GM12878 (cell line): ENCODE data around the gene SLC36A4. TPM values are rescaled to one million over a fixed set of nuclear protein-coding genes. Genes with fewer than 3 reads are reported as not detected.

Source experiments
- ATAC-seq: fragments of 200-7000 bp; cut with Tn5 transposase; 3 replicates; pipeline ENCODE4 v1.9.1; 2020; ENCODE audit warnings: mild to moderate bottlenecking, moderate library complexity
- BruUV-seq: library from RNA; stranded (reverse); fragments of 400-500 nt; replicated peaks from 2 replicates; lab custom pipeline; 2021; lab: Mats Ljungman, UMichigan
- CTCF ChIA-PET: fragments of 300-600 bp; sonication (Branson Sonifier 250); formaldehyde crosslinking; extraction: SDS; loops from one replicate; lab custom pipeline; 2021; ENCODE audit warnings: inconsistent platforms; lab: Yijun Ruan, JAX
- POLR2A ChIA-PET: fragments of 350-600 bp; formaldehyde crosslinking; extraction: SDS; loops from one replicate; lab custom pipeline; 2021; ENCODE audit warnings: inconsistent platforms; lab: Charles Lee
- RAD21 ChIA-PET: fragments of 300-600 bp; sonication (Branson Sonifier 250); formaldehyde crosslinking; loops from one replicate; lab custom pipeline; 2023; ENCODE audit warnings: antibody characterized with exemption; ENCODE audit not compliant: unreplicated experiment; lab: Charles Lee
- SMC1A ChIA-PET: fragments of 300-600 bp; sonication (Branson Sonifier 250); formaldehyde crosslinking; loops from one replicate; lab custom pipeline; 2023; ENCODE audit not compliant: unreplicated experiment, uncharacterized antibody; lab: Charles Lee
- DNase-seq: peaks from one replicate; pipeline ENCODE4 v3.0.0-alpha.2; 2011; ENCODE audit warnings: low read depth, low spot score
- FAIRE-seq: peaks from 3 replicates; lab custom pipeline; 2011; peaks lifted over from hg19 to GRCh38; lab: Jason Lieb, UNC
- H2AFZ ChIP-seq: 2 replicates; pipeline ENCODE4 v1.6.0; 2011; ENCODE audit warnings: low read depth, low read length, control low read depth; ENCODE audit not compliant: control insufficient read depth
- H3K27ac ChIP-seq: 2 replicates; pipeline ENCODE4 v1.5.1; 2011; ENCODE audit warnings: control low read depth; ENCODE audit not compliant: control insufficient read depth, insufficient read depth
- H3K27me3 ChIP-seq, 2 experiments: replicated peaks in 1 of 2; 2 replicates each; pipeline versions ENCODE4 v1.6.0 to v1.6.1; 2011; ENCODE audit warnings: low read length in 1 of 2; ENCODE audit not compliant: control insufficient read depth in 2 of 2, insufficient read depth in 2 of 2
- H3K36me3 ChIP-seq, 2 experiments: 2 replicates each; pipeline ENCODE4 v1.5.1; 2011; ENCODE audit warnings: low read length in 1 of 2; ENCODE audit not compliant: control insufficient read depth in 2 of 2, insufficient read depth in 2 of 2
- H3K4me1 ChIP-seq: 2 replicates; pipeline ENCODE4 v1.6.1; 2011; ENCODE audit warnings: mild to moderate bottlenecking, low read length, moderate library complexity, mixed read lengths; ENCODE audit not compliant: control insufficient read depth, insufficient read depth
- H3K4me2 ChIP-seq: 2 replicates; pipeline ENCODE4 v1.6.0; 2011; ENCODE audit warnings: control low read depth; ENCODE audit not compliant: control insufficient read depth, insufficient read depth
- H3K4me3 ChIP-seq: fragments of 200-600 bp; sonication (generic); 2 replicates; pipeline ENCODE4 v1.5.1; 2016
- H3K79me2 ChIP-seq: 2 replicates; pipeline ENCODE4 v1.6.0; 2011; ENCODE audit warnings: low read length; ENCODE audit not compliant: control insufficient read depth, insufficient read depth
- H3K9ac ChIP-seq: 2 replicates; pipeline ENCODE4 v1.8.0; 2011; ENCODE audit warnings: low read length, control low read depth, mixed read lengths; ENCODE audit not compliant: control insufficient read depth, insufficient read depth
- H3K9me3 ChIP-seq: replicated peaks from 3 replicates; pipeline ENCODE4 v1.5.1; 2011; ENCODE audit warnings: mild to moderate bottlenecking, low read length; ENCODE audit not compliant: control insufficient read depth, insufficient read depth
- H4K20me1 ChIP-seq: 2 replicates; pipeline ENCODE4 v1.6.0; 2011; ENCODE audit not compliant: control insufficient read depth, insufficient read depth
- BCL11A ChIP-seq: IDR thresholded peaks from 2 replicates; pipeline ENCODE4 v1.6.1; 2011; ENCODE audit warnings: low read depth, low read length
- ELK1 ChIP-seq: IDR thresholded peaks from 2 replicates; pipeline ENCODE4 v1.6.1; 2012; ENCODE audit warnings: low read depth, low read length, improper control_type of control experiment
- NFIC ChIP-seq: IDR thresholded peaks from 2 replicates; pipeline ENCODE4 v1.6.1; 2012; ENCODE audit warnings: low read depth, mild to moderate bottlenecking, inconsistent platforms, low read length, moderate library complexity
- RAD21 ChIP-seq: IDR thresholded peaks from 2 replicates; pipeline ENCODE4 v1.6.1; 2011; ENCODE audit warnings: mild to moderate bottlenecking, low read depth, low read length, moderate library complexity; ENCODE audit not compliant: insufficient read depth
- SMC3 ChIP-seq: IDR thresholded peaks from 2 replicates; pipeline ENCODE4 v1.6.1; 2011; ENCODE audit warnings: low read length, improper control_type of control experiment, borderline replicate concordance
- SRF ChIP-seq, 2 experiments: IDR thresholded peaks; 2 replicates each; pipeline ENCODE4 v1.6.1; 2011; ENCODE audit warnings: low read depth in 2 of 2, low read length in 2 of 2, mild to moderate bottlenecking in 1 of 2, moderate library complexity in 1 of 2
- WGBS: methylation state at CpG from one replicate; pipeline ENCODE4 v1.1.6; 2016; ENCODE audit warnings: low lambda C conversion rate; ENCODE audit not compliant: insufficient replicate concordance, insufficient coverage; ENCODE audit errors: missing lambda C conversion rate; 5-methylcytosine and 5-hydroxymethylcytosine counted together
- in situ Hi-C: fragments of 300-500 bp; cut with MboI; formaldehyde crosslinking; loops from 9 replicates; pipeline ENCODE4 v1.14.3; 2018; ENCODE audit warnings: mixed read lengths
- intact Hi-C: fragments of 100-400 bp; cut with micrococcal nuclease; formaldehyde crosslinking; loops from one replicate; pipeline ENCODE4 v1.14.2; 2022; ENCODE audit not compliant: unreplicated experiment
- polyA plus RNA-seq, 11 experiments: library from polyadenylated mRNA; depleted of rRNA in 4 of 11; unstranded in 6 of 11; stranded (reverse) in 5 of 11; fragments of >200 nt; fragmentation: Nextera tagmentation in 4 of 11; fragmentation: Illumina TruSeq in 1 of 11; extraction: Ambion mirVana in 4 of 11; extraction: Trizol in 1 of 11; gene quantifications; 1 replicate in 1 of 11; 2 replicates in 10 of 11; pipeline versions ENCODE4 v1.2.1 to v1.2.3, GENCODE V29; 2011 to 2016; ENCODE audit warnings: inconsistent platforms in 2 of 11, missing spikeins in 2 of 11, low read depth in 1 of 11
- total RNA-seq, 4 experiments: library from RNA; depleted of rRNA in 3 of 4; stranded (reverse); fragments of >200 nt in 3 of 4; fragmentation: Illumina TruSeq in 1 of 4; extraction: Trizol in 1 of 4; gene quantifications; 2 replicates each; pipeline versions ENCODE4 v1.2.1 to v1.2.3, GENCODE V29; 2013 to 2021
- TF ChIP-seq, protein P1 (sequence below), 3 experiments: IDR thresholded peaks in 2 of 3; conservative IDR thresholded peaks in 1 of 3; 2 replicates each; pipeline ENCODE4 v1.5.1; 2011; ENCODE audit warnings: low read depth in 3 of 3, low read length in 3 of 3, mild to moderate bottlenecking in 3 of 3, control low read depth in 2 of 3, moderate library complexity in 2 of 3, inconsistent platforms in 1 of 3, mixed read lengths in 1 of 3; ENCODE audit not compliant: control insufficient read depth in 2 of 3, insufficient read depth in 1 of 3; ENCODE audit errors: extremely low read depth in 1 of 3
- TF ChIP-seq, protein P2 (sequence below): fragments of 450-650 bp; formaldehyde crosslinking; IDR thresholded peaks from 2 replicates; pipeline ENCODE4 v1.5.0; 2022; ENCODE audit warnings: mild to moderate bottlenecking, missing genetic modification characterization
- TF ChIP-seq, protein P3 (sequence below): fragments of 450-650 bp; IDR thresholded peaks from 2 replicates; pipeline ENCODE4 v1.6.1; 2016; ENCODE audit warnings: mild to moderate bottlenecking

The SLC36A4 gene
- total and polyA plus RNA-seq, 10 of the 15 experiments (the other 5 are each of a cell fraction or from before 2014, with no cell fraction given): 1.4 to 12.5 (median 5.2) TPM

DNA sequence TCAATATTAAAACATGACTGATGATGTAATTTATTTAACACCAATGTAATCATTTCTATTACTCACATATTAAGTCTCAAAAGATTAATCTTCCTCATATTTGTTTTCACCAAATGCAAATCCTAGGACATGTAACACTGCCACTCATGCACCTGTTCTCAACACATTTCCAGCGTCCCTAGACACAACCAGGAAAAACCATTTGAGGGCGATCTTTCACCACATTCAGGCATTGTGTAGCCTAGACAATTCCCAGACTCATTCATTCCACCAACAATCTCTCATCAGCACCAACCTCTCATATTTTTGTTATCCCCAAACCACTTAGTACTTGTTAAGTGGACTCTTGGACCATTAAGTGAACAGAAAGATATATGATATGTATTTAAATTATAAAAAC lies 66.1 kb downstream of the SLC36A4 start:
- no peak for FAIRE-seq
- ChIA-PET RAD21 (no interaction called here), CTCF (no interaction called here), POLR2A (no interaction called here), SMC1A (no interaction called here)
- WGBS: 18% methylated on average over 2 of the region's 2 CpGs
- in situ Hi-C loops (loop anchor here (10.0 kb wide), 1 partner anchor 513 kb away; no protein-coding TSS in a partner anchor), intact Hi-C loops (no loop called here)
- Histone ChIP-seq H3K4me3 (no peak overlapping the region), H3K27me3 (no peaks in the 10 kb centered on the region), H2AFZ (no peak overlapping the region), H3K4me2 (no peak overlapping the region), H3K9me3 (no peaks in the 10 kb centered on the region), H3K4me1 (no peaks in the 10 kb centered on the region), H3K36me3 (no peaks in the 10 kb centered on the region), H3K9ac (no peak overlapping the region), H4K20me1 (no peaks in the 10 kb centered on the region), H3K79me2 (no peaks in the 10 kb centered on the region), H3K27ac (no peak overlapping the region)
- no peak for ATAC-seq
- BruUV-seq: no TSS peak
- DNase-seq: no peak
- TF ChIP-seq NFIC: no peak
- TF ChIP-seq RAD21: peak; percentile 49
- TF ChIP-seq, protein P1, sequence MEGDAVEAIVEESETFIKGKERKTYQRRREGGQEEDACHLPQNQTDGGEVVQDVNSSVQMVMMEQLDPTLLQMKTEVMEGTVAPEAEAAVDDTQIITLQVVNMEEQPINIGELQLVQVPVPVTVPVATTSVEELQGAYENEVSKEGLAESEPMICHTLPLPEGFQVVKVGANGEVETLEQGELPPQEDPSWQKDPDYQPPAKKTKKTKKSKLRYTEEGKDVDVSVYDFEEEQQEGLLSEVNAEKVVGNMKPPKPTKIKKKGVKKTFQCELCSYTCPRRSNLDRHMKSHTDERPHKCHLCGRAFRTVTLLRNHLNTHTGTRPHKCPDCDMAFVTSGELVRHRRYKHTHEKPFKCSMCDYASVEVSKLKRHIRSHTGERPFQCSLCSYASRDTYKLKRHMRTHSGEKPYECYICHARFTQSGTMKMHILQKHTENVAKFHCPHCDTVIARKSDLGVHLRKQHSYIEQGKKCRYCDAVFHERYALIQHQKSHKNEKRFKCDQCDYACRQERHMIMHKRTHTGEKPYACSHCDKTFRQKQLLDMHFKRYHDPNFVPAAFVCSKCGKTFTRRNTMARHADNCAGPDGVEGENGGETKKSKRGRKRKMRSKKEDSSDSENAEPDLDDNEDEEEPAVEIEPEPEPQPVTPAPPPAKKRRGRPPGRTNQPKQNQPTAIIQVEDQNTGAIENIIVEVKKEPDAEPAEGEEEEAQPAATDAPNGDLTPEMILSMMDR (IDR thresholded peaks at IDR 0.05 in 2 of 3, conservative IDR thresholded peaks at IDR 0.05 in 1 of 3; ENCODE audit: control insufficient read depth in 2 of 3, extremely low read depth in 1 of 3, insufficient read depth in 1 of 3, low read depth in 3 of 3, low read length in 3 of 3): peak in 1 of 3 experiments; percentile 33; a peak in 2 of 6 replicates

DNA sequence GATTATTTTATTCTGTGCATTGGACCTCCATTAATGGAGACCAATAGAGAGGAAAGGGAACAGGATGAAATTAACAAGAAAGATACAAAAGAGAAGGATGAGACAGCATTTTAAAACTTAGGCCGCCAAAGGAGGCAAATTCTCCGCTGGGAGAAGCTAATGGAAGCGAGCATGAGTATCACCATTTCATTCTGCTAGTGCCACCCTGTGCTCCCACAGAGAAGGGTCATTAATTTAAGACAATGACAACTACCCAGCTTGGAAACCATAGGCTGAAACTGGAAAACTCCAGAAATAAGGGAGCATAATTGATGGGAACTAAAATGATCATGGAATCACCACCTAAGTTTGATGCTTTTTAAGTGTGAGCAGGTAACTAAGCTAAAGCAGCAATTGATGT lies 69.2 kb downstream of the SLC36A4 start:
- H2AFZ ChIP-seq: no peak overlapping the region
- DNase-seq (no peak), FAIRE-seq (no peak), ATAC-seq (no peak)
- no peak overlapping the region for H3K9ac ChIP-seq
- no peaks in the 10 kb centered on the region for H4K20me1 ChIP-seq
- H3K27ac ChIP-seq: no peak overlapping the region
- WGBS: 74% methylated on average over 3 of the region's 3 CpGs
- H3K36me3 ChIP-seq: no peaks in the 10 kb centered on the region
- H3K79me2 ChIP-seq: no peaks in the 10 kb centered on the region
- POLR2A ChIA-PET: no interaction called here
- H3K27me3 ChIP-seq: no peaks in the 10 kb centered on the region
- RAD21 ChIA-PET: no interaction called here
- H3K4me3 ChIP-seq: no peak overlapping the region
- H3K9me3 ChIP-seq: no peaks in the 10 kb centered on the region
- in situ Hi-C loops (no loop called here), intact Hi-C loops (no loop called here)
- H3K4me2 ChIP-seq: no peak overlapping the region
- BruUV-seq: no TSS peak
- CTCF ChIA-PET: no interaction called here
- no peaks in the 10 kb centered on the region for H3K4me1 ChIP-seq
- SMC1A ChIA-PET: interaction anchor here (1.1 to 1.9 kb wide), 2 partner anchors 16 to 21 kb away, joined by 3 to 5 read pairs; no protein-coding TSS in a partner anchor
- TF ChIP-seq, protein P2, sequence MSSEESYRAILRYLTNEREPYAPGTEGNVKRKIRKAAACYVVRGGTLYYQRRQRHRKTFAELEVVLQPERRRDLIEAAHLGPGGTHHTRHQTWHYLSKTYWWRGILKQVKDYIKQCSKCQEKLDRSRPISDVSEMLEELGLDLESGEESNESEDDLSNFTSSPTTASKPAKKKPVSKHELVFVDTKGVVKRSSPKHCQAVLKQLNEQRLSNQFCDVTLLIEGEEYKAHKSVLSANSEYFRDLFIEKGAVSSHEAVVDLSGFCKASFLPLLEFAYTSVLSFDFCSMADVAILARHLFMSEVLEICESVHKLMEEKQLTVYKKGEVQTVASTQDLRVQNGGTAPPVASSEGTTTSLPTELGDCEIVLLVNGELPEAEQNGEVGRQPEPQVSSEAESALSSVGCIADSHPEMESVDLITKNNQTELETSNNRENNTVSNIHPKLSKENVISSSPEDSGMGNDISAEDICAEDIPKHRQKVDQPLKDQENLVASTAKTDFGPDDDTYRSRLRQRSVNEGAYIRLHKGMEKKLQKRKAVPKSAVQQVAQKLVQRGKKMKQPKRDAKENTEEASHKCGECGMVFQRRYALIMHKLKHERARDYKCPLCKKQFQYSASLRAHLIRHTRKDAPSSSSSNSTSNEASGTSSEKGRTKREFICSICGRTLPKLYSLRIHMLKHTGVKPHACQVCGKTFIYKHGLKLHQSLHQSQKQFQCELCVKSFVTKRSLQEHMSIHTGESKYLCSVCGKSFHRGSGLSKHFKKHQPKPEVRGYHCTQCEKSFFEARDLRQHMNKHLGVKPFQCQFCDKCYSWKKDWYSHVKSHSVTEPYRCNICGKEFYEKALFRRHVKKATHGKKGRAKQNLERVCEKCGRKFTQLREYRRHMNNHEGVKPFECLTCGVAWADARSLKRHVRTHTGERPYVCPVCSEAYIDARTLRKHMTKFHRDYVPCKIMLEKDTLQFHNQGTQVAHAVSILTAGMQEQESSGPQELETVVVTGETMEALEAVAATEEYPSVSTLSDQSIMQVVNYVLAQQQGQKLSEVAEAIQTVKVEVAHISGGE (CRISPR knock-in tag): no peak
- no peak for TF ChIP-seq ELK1
- TF ChIP-seq SRF (IDR thresholded peaks at IDR 0.05; ENCODE audit: low read depth in 2 of 2, low read length in 2 of 2): no peak
- no peak for TF ChIP-seq SMC3
- no peak for TF ChIP-seq BCL11A
- TF ChIP-seq, protein P3, sequence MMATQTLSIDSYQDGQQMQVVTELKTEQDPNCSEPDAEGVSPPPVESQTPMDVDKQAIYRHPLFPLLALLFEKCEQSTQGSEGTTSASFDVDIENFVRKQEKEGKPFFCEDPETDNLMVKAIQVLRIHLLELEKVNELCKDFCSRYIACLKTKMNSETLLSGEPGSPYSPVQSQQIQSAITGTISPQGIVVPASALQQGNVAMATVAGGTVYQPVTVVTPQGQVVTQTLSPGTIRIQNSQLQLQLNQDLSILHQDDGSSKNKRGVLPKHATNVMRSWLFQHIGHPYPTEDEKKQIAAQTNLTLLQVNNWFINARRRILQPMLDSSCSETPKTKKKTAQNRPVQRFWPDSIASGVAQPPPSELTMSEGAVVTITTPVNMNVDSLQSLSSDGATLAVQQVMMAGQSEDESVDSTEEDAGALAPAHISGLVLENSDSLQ: no peak
